CD4-positive, alpha-beta T cell treated with Interleukin-4 for 1 hour (primary cell): ENCODE data around the gene GNA14.
"Not testable (repeated sequence)": the region's sequence is repeated elsewhere in the genome, so short reads cannot be mapped to it uniquely, and the experiment has no call there.

Experiments
- DNase-seq, 2 donors: peaks; one replicate each; pipeline ENCODE4 v3.0.0-alpha.2; 2020 to 2022

Gene GNA14

DNA sequence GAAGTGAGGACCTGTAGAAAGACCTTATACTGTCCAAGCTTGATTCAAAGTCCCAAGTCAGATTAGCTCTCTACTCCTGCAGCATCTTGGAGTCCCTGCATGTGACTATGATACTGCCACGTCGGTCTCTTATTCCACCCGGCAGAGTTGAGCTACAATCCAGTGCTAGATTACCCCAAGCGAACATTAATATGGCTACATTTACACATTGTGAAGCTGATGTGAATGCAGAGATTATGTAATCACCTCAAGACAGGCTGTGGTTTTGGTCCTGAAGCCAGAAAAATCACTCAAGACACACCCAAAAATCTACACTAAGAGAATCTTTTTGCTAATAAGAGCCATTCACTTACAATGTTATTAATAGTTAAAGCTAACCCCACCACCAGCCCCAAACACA lies 116.7 kb downstream of the GNA14 start:
- DNase-seq: no peak

DNA sequence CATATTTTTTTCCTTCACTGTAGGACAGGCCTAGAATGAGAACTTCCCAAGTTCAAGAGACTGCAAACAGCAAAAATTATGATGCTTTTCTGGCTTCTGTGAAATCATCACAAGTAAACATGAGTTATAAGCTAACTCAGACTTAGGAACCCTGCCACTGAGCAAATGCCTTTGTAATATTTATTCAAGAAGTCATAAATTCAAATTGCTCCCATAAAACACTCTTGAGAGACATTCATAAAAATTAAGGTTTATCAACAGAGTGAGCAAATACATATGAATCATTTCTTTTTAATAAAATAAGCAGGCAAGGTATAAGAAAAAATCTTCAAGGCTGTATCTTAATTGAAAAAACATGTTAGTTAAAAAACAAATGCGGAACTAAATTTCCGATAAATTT lies 124.2 kb downstream of the GNA14 start:
- DNase-seq: no peak

DNA sequence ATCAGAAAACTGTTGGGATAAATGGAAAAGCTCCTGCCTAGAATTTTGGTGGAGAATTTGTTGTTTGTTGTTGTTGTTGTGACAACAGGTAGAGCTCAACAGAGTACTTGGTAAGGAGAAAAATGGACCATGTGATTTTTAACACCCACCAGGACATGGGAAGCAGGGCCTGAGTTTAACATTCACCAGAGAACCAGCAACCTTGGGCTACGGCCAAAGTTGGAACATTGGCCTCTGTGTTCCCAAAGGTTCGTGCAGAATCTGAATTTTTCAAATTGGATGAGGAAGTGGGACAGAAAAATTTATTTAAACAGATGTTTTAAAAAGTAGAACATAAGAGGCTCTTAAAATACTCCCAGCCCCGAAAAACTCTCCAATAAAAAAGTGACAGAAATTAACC lies 127.0 kb downstream of the GNA14 start:
- DNase-seq: no peak

DNA sequence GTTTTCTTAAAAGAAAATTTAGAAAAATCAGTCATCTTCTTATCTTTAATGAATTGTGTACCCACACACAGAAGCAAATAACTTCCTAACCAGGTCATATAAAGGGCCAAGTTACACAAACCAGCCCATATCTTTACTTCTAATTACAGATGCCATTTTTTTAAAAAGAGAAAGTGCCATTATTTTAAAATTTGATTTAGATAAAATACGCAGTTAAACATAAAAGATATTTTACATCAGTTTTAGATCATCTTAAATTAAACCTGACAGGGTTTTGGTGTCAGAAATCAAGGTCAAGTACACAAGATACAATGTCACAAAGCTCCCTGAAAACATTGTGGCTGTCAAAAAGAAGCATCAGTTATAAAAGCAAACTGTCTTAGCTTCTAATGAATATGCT lies 129.4 kb downstream of the GNA14 start:
- no peak for DNase-seq

DNA sequence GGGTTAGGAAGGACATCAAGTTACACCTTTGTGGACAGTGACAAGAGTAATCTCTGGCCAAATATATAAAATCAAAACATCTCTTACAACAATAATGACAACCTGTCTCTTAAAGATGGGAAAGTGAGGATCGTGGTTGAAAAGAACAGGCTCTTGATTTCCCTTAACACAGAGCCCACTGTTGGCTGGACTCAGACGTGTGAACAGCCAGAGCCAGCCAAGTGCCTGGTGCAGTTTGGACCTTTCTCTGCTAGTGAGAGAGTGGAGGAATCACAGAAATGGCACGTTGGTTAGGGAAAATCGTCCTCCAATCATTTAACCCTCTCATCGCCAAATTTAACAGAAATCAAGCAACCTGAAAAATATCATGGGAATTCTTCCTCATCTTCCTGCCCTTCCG lies 131.3 kb downstream of the GNA14 start:
- no peak for DNase-seq

DNA sequence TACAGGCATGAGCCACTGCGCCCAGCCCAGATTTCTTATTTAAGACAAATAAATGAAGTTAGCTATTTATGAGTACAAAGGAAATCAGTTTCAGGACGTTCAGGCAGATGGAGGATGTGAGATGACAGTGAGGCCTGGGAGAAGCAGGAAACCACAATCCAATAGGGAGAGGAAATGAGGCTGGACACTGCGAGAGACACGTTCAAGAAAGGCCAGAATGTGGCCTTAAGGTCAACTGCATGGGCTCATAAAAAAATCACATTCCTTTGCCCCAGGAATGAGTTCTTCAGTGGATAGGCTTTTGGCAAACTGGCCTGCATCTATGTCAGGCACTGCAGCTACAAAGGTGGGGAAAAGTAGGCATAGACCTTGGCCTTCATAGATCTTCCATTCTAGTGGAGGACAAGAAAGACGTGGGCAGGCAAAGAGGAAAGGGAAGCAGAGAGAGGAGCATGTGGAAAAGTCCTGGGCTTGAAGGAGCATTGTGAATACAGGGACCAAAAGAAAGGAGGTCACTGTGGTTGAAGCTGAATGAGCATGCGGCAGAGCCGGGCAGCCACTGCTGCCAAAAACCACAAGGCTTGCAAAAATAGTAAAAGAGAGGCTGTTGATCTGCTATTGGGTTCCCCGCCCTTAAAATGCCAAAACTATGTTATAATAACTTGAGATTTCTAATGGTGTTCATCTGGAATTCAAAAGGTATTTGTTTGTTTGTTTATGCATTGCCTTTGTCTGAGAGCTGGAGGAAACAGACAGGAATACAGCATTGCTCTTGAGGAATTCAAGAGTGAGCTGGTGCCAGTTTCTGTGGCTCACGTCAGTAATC lies 133.0 kb downstream of the GNA14 start:
- no peak for DNase-seq

DNA sequence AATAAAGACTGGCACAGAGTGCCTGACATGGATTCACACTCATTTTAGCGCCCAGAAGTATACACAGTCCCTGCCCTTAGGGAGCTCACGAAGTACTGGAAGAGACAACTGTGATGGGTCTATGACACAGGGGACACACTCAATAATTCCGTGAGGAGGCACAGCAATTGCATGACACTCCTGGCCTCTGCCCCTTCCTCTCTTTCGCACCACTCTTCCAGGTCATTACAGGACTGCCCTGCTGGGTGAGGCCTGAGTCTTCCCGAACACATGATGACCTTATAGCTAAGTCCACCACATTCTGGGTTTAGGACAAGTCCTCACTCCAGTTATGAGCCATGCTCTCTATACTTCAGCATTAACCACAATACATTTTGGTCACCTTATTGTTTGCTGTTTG lies 134.7 kb downstream of the GNA14 start:
- no peak for DNase-seq

DNA sequence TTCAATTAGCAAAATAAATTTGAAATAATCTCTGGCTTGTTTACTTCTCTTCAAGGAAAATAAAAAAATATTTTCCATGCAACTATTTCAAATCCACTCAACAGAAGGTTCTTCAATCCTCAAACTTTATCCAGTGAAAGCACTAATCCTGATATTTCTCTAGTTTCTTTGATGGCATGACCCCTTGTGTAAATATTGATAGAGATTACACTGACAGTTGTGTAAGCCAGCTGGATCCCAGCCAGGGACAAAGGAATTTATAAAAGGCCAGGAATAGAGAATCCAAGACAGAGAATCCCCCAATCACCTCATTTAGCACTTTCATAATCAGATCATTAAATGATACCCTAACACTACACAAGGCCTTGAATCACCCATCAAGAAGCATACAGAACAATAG lies 135.2 kb downstream of the GNA14 start:
- no peak for DNase-seq

DNA sequence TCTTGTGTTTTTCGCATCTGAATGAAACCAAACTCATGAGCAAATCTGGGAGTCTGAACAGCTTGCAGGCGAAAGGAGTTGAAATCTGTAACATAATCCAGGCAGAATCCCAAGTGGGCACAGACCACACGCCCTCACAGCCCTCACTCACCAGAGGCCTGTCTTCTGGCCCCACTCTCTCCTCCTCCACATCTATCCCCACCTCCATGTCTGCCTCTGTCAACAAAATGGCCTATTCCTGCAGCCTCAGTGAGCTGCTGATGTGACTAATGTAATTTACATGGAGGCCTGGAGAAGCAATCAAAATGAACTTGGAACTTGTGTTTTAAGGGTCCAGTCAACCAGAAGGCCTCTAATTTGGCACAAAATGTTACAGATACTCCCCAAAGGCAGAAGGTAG lies 136.6 kb downstream of the GNA14 start:
- DNase-seq: no peak

DNA sequence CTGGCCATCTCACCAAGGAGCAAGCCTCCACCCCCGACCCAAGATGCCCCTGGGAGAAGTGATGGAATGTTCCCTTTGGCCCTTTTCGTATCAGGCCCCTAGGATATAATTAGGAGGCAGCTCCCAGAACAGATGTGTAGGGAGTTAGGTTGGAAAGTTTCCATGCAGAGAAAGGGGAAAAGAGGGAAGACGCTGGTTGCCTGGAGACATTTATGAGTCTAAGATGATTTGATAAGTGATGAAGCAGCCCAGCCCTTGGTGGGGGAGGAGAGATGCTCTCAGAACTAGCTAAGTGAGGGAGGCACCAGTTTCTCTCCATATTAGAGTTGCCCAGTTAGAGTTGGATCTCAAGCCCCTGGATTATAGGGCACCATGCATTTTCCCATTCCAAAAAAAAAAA lies 137.5 kb downstream of the GNA14 start:
- no peak for DNase-seq

DNA sequence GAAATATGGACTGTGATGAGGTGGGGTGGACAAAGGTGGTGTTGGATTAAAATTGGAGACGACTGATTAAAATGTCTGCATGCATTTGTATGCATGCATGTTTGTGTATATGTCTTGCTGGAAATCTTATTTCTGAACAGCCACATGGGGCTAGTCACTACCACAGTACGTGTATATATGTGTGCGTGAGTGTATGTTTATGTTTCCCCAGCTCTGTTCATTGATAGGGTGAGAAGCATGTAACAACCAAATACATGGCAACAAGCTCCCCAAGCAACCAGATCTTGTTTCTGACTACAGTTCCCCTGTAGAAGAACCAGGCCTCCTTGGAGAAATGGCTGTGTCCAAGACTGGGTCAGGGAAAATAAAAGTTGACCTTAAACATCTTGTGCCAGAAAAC lies 139.7 kb downstream of the GNA14 start:
- DNase-seq: no peak

DNA sequence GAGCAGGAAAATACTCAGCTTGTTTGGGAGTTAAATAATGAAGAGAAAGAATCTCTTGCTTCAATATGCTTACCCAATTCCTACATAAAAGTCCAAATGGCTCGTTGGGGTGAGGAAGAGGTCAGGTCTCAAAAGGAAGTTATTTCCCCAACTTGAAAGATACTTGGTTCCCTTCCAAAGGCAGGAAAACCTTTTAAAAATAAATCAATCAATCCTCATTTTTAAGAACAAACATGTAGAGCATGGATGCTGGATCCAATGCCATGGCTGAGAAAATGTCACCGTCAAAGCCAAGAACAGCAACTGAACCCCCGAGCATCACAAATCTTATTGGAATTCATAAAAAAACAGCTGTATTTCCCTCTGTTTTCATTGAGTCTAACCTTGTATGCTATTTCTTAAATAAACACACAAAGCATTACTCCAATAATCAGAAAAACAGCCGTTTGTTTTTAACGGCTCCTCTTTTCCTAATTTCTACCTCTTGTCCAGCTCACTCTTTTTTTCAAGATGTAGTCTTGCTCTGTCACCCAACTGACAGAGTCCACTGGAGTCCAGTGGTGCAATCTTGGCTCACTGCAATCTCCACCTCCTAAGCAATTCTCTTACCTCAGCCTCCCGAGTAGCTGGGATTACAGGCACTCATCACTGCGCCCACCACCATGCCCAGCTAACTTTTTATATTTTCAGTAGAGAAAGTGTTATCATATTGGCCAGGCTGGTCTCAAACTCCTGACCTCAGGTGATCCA lies 140.7 kb downstream of the GNA14 start:
- DNase-seq: no peak

DNA sequence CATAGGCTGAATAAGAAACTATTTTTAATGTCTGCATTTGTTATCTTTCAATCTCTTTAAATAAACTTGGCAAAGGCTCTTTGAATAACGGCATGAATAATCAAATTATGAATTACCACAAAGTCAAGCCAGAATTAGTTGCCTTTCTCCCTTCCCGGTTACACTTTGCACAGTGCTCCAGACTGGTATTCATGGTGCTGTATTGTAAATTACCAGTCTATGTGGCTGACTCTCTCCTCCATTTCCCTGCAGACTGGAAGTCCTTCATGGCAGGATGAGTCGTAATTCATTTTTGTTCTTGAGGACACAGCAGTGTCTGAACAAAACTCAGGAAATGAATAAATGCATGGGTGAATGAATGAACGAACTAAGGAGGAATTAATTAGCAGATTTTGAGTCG lies 142.9 kb downstream of the GNA14 start:
- DNase-seq: no peak

DNA sequence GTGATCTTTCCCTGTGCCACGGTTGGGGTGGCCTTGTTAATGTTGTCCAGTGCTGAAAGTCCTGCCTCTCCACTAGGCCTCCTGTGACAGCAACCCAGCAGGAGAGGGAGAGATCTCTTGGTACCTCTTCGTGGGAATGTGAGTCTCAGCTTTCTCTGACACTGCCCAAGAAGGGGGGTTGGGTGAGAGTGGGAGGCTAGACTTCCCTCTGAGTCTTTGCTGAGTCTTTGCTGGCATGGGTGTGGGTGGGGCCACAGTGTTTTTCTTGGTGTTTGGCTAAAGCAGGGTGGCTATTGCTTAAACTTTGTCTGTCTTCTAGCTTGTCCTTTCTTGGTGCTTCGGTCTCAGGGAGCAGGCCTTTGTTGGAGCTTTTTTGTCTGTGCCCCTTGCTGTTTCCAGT lies 145.6 kb downstream of the GNA14 start:
- DNase-seq: no peak

DNA sequence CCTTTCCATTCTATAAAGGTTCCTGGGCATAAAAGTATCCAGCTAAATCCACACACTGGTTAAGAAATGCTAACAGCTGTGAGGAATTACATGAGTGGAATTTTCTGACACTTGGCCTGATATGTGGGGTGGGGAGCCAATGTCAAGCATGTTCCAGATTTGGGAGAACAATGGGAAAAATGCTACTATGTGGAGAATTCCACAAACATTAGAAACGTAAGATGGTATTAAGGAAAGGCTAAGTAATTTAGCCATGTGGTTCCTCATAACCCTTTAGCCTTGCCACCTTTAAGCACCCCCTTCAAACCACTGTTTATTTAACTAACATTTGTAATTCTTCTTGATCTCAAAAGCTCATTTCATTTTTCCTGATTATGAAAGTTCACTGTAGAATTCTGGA lies 149.2 kb downstream of the GNA14 start:
- no peak for DNase-seq

DNA sequence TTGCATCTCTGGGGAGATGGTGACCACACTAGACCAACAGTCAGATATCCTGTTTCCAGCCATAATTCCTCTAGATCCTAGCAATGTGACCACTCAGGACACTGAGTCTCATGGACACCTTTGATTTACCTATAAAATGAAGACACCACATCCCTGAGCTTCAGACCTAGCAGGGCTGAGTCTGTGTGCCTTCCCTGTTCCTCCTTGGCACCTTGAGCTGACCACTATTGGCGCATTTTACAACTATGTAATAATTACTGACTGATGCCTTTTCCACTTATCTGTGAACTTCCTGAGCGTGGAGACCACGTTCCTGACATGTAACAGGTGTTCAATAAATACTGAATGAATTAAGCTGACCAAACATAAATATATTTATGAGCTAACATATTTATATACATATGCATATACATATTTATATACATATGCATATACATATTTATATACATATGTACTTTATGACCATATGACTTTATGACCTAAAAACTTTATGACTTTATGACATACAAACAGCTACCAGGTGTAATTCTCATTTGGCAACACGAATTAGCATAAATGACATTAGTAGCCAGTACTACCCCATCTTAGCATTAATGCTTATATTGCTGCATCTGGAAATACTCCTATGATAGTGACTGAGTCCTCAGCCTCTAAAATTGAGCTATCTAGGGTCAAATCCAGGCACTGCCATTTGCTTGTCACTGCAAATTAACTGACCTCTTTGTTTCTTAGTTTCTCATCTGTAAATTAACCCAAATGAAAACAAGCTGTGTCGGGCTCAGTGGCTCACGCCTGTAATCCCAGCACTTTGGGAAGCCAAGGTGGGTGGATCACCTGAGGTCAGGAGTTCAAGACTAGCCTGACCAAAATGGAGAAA lies 150.6 kb downstream of the GNA14 start:
- no peak for DNase-seq

DNA sequence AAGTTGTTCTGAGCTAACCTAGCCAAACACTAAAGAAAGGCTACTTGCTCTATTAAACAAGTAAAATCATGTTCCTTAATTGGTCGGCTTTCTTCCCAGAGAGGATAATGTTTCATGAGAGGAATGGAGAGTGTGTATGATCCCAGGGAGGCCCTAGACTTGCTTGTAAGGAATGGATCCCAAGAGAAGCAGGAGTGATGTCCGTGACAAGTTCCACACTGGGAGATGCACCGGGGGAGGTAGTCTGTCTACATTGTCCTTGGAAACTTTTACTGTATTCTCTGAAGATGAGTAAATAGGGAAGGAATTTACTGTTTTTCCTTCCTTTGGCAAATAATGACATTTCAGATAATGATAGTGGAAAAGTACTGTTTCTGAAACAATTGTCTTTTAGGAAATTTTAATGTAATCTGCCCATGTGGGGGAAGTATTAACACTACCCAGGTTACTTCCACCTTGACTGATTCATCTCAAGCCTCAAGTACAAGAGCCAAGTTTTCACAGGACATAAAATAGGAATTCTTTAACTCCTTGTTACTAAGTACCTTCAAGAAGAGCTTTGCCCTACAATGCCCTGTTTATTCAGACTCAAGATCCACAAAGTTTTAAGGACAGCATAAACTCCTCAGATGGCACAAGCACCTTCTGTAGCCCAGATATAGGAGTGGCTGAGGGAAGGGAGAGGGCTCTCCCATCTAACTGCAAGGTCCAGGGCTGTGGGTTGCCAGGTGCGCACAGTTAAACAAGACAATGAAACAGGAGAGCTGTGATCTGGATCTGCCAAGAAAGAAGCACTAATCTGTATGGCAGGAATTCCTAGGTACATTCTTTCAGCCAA lies 152.1 kb downstream of the GNA14 start:
- DNase-seq: no peak

DNA sequence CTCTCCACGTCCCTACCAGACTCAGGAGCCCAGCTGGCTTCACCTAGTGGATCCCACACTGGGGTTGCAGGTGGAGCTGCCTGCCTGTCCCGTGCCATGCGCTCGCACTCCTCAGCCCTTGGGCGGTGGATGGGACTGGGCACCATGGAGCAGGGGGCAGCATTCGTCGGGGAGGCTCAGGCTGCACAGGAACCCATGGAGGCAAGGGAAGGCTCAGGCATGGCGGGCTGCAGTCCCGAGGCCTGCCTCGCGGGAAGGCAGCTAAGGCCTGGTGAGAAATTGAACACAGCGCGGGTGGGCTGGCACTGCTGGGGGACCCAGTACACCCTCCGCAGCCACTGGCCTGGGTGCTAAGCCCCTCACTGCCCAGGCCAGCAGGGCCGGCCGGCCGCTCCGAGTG lies 157.8 kb downstream of the GNA14 start:
- DNase-seq: not testable (repeated sequence)

DNA sequence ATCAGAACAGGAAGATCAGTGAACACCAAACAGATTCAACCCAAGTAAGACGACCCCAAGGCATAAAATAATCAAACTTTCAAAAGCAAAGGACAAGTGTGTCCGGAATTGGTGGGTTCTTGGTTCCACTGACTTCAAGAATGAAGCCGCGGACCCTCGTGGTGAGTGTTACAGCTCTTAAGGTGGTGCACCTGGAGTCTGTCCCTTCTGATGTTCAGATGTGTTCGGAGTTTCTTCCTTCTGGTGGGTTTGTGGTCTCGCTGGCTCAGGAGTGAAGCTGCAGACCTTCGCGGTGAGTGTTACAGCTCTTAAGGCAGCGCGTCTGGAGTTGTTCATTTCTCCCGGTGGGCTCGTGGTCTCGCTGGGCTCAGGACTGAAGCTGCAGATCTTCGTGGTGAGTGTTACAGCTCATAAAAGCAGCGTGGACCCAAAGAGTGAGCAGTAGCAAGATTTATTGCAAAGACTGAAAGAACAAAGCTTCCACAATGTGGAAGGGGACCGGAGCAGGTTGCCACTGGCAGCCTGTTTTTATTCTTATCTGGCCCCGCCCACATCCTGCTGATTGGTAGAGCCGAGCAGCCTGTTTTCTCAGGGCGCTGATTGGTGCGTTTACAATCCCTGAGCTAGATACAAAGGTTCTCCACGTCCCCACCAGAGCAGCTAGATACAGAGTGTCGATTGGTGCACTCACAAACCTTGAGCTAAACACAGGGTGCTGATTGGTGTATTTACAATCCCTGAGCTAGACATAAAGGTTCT lies 158.5 kb downstream of the GNA14 start:
- DNase-seq: not testable (repeated sequence)

DNA sequence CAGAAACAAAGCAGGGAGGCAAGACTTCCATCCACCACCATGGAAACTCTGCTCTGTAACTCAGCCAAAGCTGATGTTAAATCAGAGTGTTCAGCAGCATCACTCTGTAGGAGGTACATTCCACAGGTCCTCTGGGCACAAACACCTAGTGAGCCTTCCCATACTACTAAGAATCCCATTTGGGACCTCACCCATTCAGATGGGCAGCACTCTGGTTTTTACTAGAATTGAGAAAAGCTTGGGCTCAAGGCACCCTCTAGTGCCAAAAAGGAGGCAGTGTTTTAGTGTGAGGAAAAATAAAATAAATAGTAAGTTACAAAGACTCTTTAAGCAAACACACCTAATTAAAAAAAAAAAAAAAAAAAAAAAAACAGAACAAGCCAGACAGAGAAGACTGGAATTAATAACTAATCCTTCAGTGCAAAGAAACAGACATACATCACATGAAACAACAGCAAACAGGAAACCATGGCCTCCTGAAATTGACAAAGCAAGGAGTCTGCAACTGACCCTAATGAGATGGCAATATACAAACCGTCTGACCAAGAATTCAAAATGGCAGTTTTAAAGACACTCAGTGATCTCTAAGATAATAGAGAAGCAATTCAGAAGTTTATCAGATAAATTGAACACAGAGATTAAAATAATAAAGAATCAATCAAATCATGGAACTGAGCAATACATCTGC lies 159.5 kb downstream of the GNA14 start:
- no peak for DNase-seq

DNA sequence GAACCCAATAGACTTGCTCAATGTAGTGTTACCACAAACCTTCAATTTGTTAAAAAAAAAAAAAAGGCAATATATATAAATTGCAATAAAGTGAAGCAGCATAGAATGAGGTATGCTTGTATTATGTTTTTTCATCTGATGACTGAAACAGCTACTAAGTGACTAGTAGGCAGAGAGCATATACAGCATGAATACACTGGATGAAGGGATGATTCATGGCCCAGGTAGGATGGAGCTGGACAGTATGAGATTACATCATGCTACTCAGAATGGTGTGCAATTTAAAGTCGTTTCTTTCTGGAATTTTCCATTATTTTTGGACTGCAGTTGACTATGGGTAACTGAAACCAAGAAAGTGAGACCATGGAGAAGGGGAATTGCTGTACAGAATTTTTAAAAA lies 161.2 kb downstream of the GNA14 start:
- DNase-seq: no peak
